ENCODE data around the gene AMIGO3.
"Not testable (repeated sequence)": the region's sequence is repeated elsewhere in the genome, so short reads cannot be mapped to it uniquely, and the experiment has no call there.

Gene AMIGO3

GRCh38 chr3:49707113-49707480, 12.4 kb downstream of the AMIGO3 start:
- DNase-seq: no peak

GRCh38 chr3:49706456-49707112, 12.9 kb downstream of the AMIGO3 start:
- no peak for DNase-seq

GRCh38 chr3:49705390-49705960, 14.0 kb downstream of the AMIGO3 start:
- DNase-seq: no peak

- DNase-seq: no peak
These were observed 14.9 kb downstream of the AMIGO3 start for GRCh38 chr3:49704629-49705028.

GRCh38 chr3:49703956-49704355, 15.5 kb downstream of the AMIGO3 start:
- DNase-seq: no peak

GRCh38 chr3:49703443-49703927, 16.0 kb downstream of the AMIGO3 start:
- peak; percentile 57 for DNase-seq

GRCh38 chr3:49702672-49703071, 16.8 kb downstream of the AMIGO3 start:
- DNase-seq: no peak

GRCh38 chr3:49701388-49702077, 18.0 kb downstream of the AMIGO3 start:
- no peak for DNase-seq

GRCh38 chr3:49700453-49701128, 18.9 kb downstream of the AMIGO3 start:
- no peak for DNase-seq

GRCh38 chr3:49700014-49700413, 19.5 kb downstream of the AMIGO3 start:
- no peak for DNase-seq

GRCh38 chr3:49699281-49699979, 20.1 kb downstream of the AMIGO3 start:
- no peak for DNase-seq

- DNase-seq: not testable (repeated sequence)
These were observed 24.0 kb downstream of the AMIGO3 start for GRCh38 chr3:49695350-49696015.

GRCh38 chr3:49694409-49695070, 24.9 kb downstream of the AMIGO3 start:
- not testable (repeated sequence) for DNase-seq

GRCh38 chr3:49691481-49691880, 28.0 kb downstream of the AMIGO3 start:
- DNase-seq: not testable (repeated sequence)

- not testable (repeated sequence) for DNase-seq
These were observed 28.6 kb downstream of the AMIGO3 start for GRCh38 chr3:49690856-49691255.

GRCh38 chr3:49689908-49690624, 29.4 kb downstream of the AMIGO3 start:
- DNase-seq: not testable (repeated sequence)

GRCh38 chr3:49689046-49689907, 30.2 kb downstream of the AMIGO3 start, which contains the start of the genes MST1 and RNF123:
TSS of gene MST1 (minus strand) at chr3:49689474. CDS start at chr3:49688691, 783 bp downstream.
TSS of gene RNF123 (plus strand) at chr3:49689557. CDS start at chr3:49691166, 1,609 bp downstream.
- no peak for DNase-seq

GRCh38 chr3:49688338-49689045, 31.0 kb downstream of the AMIGO3 start:
- DNase-seq: not testable (repeated sequence)

GRCh38 chr3:49687424-49687795, 32.1 kb downstream of the AMIGO3 start:
- DNase-seq: not testable (repeated sequence)
